H9 (cell line): ENCODE measurements around the gene CNGB1. TPM values are rescaled to one million over a fixed set of nuclear protein-coding genes. Genes with fewer than 3 reads are reported as not detected.

Experiments used
- DNase-seq: peaks from one replicate; pipeline ENCODE4 v3.0.0-alpha.2; 2017
- H2AFZ ChIP-seq: one replicate; pipeline ENCODE4 v1.6.1; 2013; ENCODE audit warnings: mild to moderate bottlenecking, low read length, control low read depth, moderate library complexity
- H2AK5ac ChIP-seq: 2 replicates; pipeline ENCODE4 v1.6.1; 2013; ENCODE audit warnings: low read length, control low read depth, mixed read lengths; ENCODE audit not compliant: insufficient read length
- H2BK120ac ChIP-seq: one replicate; pipeline ENCODE4 v1.6.1; 2013; ENCODE audit warnings: low read depth, mild to moderate bottlenecking, low read length, control low read depth, inconsistent platforms; ENCODE audit not compliant: poor library complexity, severe bottlenecking
- H2BK12ac ChIP-seq: 2 replicates; pipeline ENCODE4 v1.6.1; 2013; ENCODE audit warnings: low read length, control low read depth, mixed read lengths, low read depth; ENCODE audit not compliant: insufficient read length
- H2BK15ac ChIP-seq: 2 replicates; pipeline ENCODE4 v1.6.1; 2013; ENCODE audit warnings: low read depth, low read length, control low read depth
- H2BK20ac ChIP-seq: one replicate; pipeline ENCODE4 v1.6.1; 2013; ENCODE audit warnings: low read depth, mild to moderate bottlenecking, low read length, control low read depth, inconsistent platforms; ENCODE audit not compliant: poor library complexity, severe bottlenecking
- H2BK5ac ChIP-seq: 2 replicates; pipeline ENCODE4 v1.6.1; 2013; ENCODE audit warnings: low read length, control low read depth, mixed read lengths; ENCODE audit not compliant: insufficient read length
- H3K14ac ChIP-seq: 2 replicates; pipeline ENCODE4 v1.6.1; 2013; ENCODE audit warnings: low read length, control low read depth; ENCODE audit not compliant: insufficient read depth
- H3K18ac ChIP-seq: 2 replicates; pipeline ENCODE4 v1.6.1; 2013; ENCODE audit warnings: low read depth, mild to moderate bottlenecking, mixed read lengths, low read length, control low read depth; ENCODE audit not compliant: insufficient read length
- H3K23ac ChIP-seq: 2 replicates; pipeline ENCODE4 v1.6.1; 2013; ENCODE audit warnings: low read length, control low read depth, mixed read lengths, low read depth; ENCODE audit not compliant: insufficient read length
- H3K23me2 ChIP-seq: 2 replicates; pipeline ENCODE4 v1.6.1; 2013; ENCODE audit warnings: low read depth, mild to moderate bottlenecking, mixed read lengths, low read length, control low read depth; ENCODE audit not compliant: insufficient read length, poor library complexity, severe bottlenecking
- H3K27ac ChIP-seq: 2 replicates; pipeline ENCODE4 v1.5.1; 2013; ENCODE audit warnings: low read length, control low read depth, mixed read lengths, low read depth; ENCODE audit not compliant: insufficient read length
- H3K27me3 ChIP-seq: 2 replicates; pipeline ENCODE4 v1.6.1; 2013; ENCODE audit warnings: low read length, control low read depth, inconsistent platforms; ENCODE audit not compliant: insufficient read depth
- H3K4ac ChIP-seq: 2 replicates; pipeline ENCODE4 v1.6.1; 2013; ENCODE audit warnings: low read depth, mild to moderate bottlenecking, control low read depth, inconsistent platforms, low read length, moderate library complexity
- H3K4me1 ChIP-seq: 2 replicates; pipeline ENCODE4 v1.6.1; 2013; ENCODE audit warnings: low read length, control low read depth, inconsistent platforms; ENCODE audit not compliant: insufficient read depth
- H3K4me2 ChIP-seq: 2 replicates; pipeline ENCODE4 v1.6.1; 2013; ENCODE audit warnings: low read length, control low read depth, mixed read lengths; ENCODE audit not compliant: insufficient read length, insufficient read depth
- H3K56ac ChIP-seq: 2 replicates; pipeline ENCODE4 v1.6.1; 2013; ENCODE audit warnings: low read depth, mild to moderate bottlenecking, mixed read lengths, low read length, control low read depth; ENCODE audit not compliant: insufficient read length
- H3K79me1 ChIP-seq: 2 replicates; pipeline ENCODE4 v1.6.1; 2013; ENCODE audit warnings: low read depth, mild to moderate bottlenecking, moderate library complexity, low read length, control low read depth, inconsistent platforms; ENCODE audit not compliant: insufficient read depth, poor library complexity, severe bottlenecking
- H3K79me2 ChIP-seq: 2 replicates; pipeline ENCODE4 v1.6.1; 2013; ENCODE audit warnings: low read length, control low read depth, inconsistent platforms; ENCODE audit not compliant: insufficient read depth
- H3K9ac ChIP-seq: 2 replicates; pipeline ENCODE4 v1.6.1; 2013; ENCODE audit warnings: low read length, control low read depth, mixed read lengths; ENCODE audit not compliant: insufficient read length; ENCODE audit errors: extremely low read depth
- H3K9me3 ChIP-seq: one replicate; pipeline ENCODE4 v1.6.1; 2013; ENCODE audit warnings: low read depth, low read length, inconsistent platforms; ENCODE audit not compliant: control insufficient read depth
- H3T11ph ChIP-seq: one replicate; pipeline ENCODE4 v1.6.1; 2013; ENCODE audit warnings: mild to moderate bottlenecking, low read length, control low read depth, inconsistent platforms
- H4K20me1 ChIP-seq: one replicate; pipeline ENCODE4 v1.6.1; 2013; ENCODE audit not compliant: control insufficient read depth, insufficient read length, insufficient read depth
- H4K5ac ChIP-seq: 2 replicates; pipeline ENCODE4 v1.6.1; 2013; ENCODE audit warnings: low read depth, mild to moderate bottlenecking, mixed read lengths, low read length, control low read depth; ENCODE audit not compliant: insufficient read length
- H4K8ac ChIP-seq: replicated peaks from 2 replicates; pipeline ENCODE4 v1.6.1; 2013; ENCODE audit warnings: low read length, control low read depth, mixed read lengths, low read depth; ENCODE audit not compliant: insufficient read length
- H4K91ac ChIP-seq: 2 replicates; pipeline ENCODE4 v1.6.1; 2013; ENCODE audit warnings: low read depth, mild to moderate bottlenecking, moderate library complexity, mixed read lengths, low read length, control low read depth; ENCODE audit not compliant: insufficient read length
- H3K27ac Mint-ChIP-seq, 3 experiments: 2 replicates in 2 of 3; 3 replicates in 1 of 3; pipeline ENCODE4 v1.8.0; 2020 to 2021; ENCODE audit warnings: mixed read lengths in 3 of 3, mild to moderate bottlenecking in 1 of 3, moderate library complexity in 1 of 3
- H3K27me3 Mint-ChIP-seq: 2 replicates; pipeline ENCODE4 v1.8.0; 2021; ENCODE audit warnings: low read depth, mild to moderate bottlenecking, moderate library complexity, mixed read lengths
- H3K36me3 Mint-ChIP-seq, 3 experiments: 2 replicates in 2 of 3; 3 replicates in 1 of 3; pipeline ENCODE4 v1.8.0; 2020 to 2021; ENCODE audit warnings: low read depth in 3 of 3, mixed read lengths in 3 of 3; ENCODE audit not compliant: insufficient read depth in 1 of 3
- H3K4me1 Mint-ChIP-seq, 2 experiments: 2 replicates each; pipeline ENCODE4 v1.8.0; 2020; ENCODE audit warnings: mixed read lengths in 2 of 2
- H3K4me3 Mint-ChIP-seq, 2 experiments: 2 replicates in 1 of 2; 3 replicates in 1 of 2; pipeline ENCODE4 v1.8.0; 2020 to 2021; ENCODE audit warnings: mild to moderate bottlenecking in 2 of 2, mixed read lengths in 2 of 2, moderate library complexity in 1 of 2
- H3K9me3 Mint-ChIP-seq, 2 experiments: 2 replicates in 1 of 2; 3 replicates in 1 of 2; pipeline ENCODE4 v1.8.0; 2020; ENCODE audit warnings: mild to moderate bottlenecking in 2 of 2, mixed read lengths in 2 of 2, moderate library complexity in 1 of 2
- CTCF ChIP-seq: fragments of 200-600 bp; sonication (generic); conservative IDR thresholded peaks from 3 replicates; pipeline ENCODE4 v1.8.0; 2021; ENCODE audit warnings: antibody characterized with exemption, mild to moderate bottlenecking
- WGBS: extraction: QIAGEN DNeasy Blood & Tissue Kit; methylation state at CpG from one replicate; pipeline ENCODE4 v1.1.7; 2013; ENCODE audit warnings: missing lambda C conversion rate, low lambda C conversion rate, mixed read lengths; ENCODE audit not compliant: insufficient read length; ENCODE audit errors: extremely low coverage; 5-methylcytosine and 5-hydroxymethylcytosine counted together
- total RNA-seq: library from RNA; stranded (reverse); gene quantifications from 2 replicates; pipeline ENCODE4 v1.2.1, GENCODE V29; 2021

CNGB1 gene
- total RNA-seq, 1 experiment from 2014 or later = not detected

GRCh38 chr16:57949595-57950238 lies 21.2 kb downstream of the CNGB1 start:
- H4K8ac ChIP-seq = no peak overlapping the region
- H4K5ac ChIP-seq = no peak overlapping the region
- no peak overlapping the region for H3K14ac ChIP-seq
- Mint-ChIP-seq H3K9me3 (no peaks in the 10 kb centered on the region), H3K27me3 (no peaks in the 10 kb centered on the region; the same call in 1 of the 2 replicates), H3K36me3 (no peaks in the 10 kb centered on the region), H3K27ac (no peak overlapping the region), H3K4me1 (peaks cover 8 to 9% of the 10 kb centered on the region in 2 experiments; a peak in 2 of 4 replicates), H3K4me3 (no peak overlapping the region)
- no peak overlapping the region for H2BK20ac ChIP-seq
- TF ChIP-seq CTCF = no peak
- no peaks in the 10 kb centered on the region for H3K4me1 ChIP-seq
- no peak overlapping the region for H3K4me2 ChIP-seq
- H4K91ac ChIP-seq = no peak overlapping the region
- H2AK5ac ChIP-seq = no peak overlapping the region
- no peak overlapping the region for H2BK5ac ChIP-seq
- H3K18ac ChIP-seq = no peak overlapping the region
- no peak for DNase-seq
- H3K79me1 ChIP-seq = no peaks in the 10 kb centered on the region
- no peaks in the 10 kb centered on the region for H3K79me2 ChIP-seq
- H3K56ac ChIP-seq = no peak overlapping the region
- H3K23ac ChIP-seq = no peak overlapping the region
- H2BK15ac ChIP-seq = no peak overlapping the region
- H3K27me3 ChIP-seq = no peaks in the 10 kb centered on the region
- H3T11ph ChIP-seq = no peak overlapping the region
- H3K9ac ChIP-seq = no peak overlapping the region
- H3K23me2 ChIP-seq = no peaks in the 10 kb centered on the region
- WGBS = no CpG with 5 or more reads among the region's 5 CpGs
- H3K9me3 ChIP-seq = no peaks in the 10 kb centered on the region
- no peak overlapping the region for H2BK120ac ChIP-seq
- H3K4ac ChIP-seq = no peak overlapping the region
- H2AFZ ChIP-seq = no peak overlapping the region
- H2BK12ac ChIP-seq = no peak overlapping the region
- no peaks in the 10 kb centered on the region for H4K20me1 ChIP-seq
- no peak overlapping the region for H3K27ac ChIP-seq
